DMS 273 (cell line): ENCODE data around the gene NBEA.

Experiments used
- DNase-seq: peaks from one replicate; lab custom pipeline; 2025; ENCODE audit not compliant: unreplicated experiment; lab: John Stamatoyannopoulos, UW

NBEA gene

GRCh38 chr13:35162420-35162819 lies 220.3 kb downstream of the NBEA start:
- DNase-seq, result no peak

GRCh38 chr13:35163674-35164073 lies 221.6 kb downstream of the NBEA start:
- DNase-seq, result no peak

GRCh38 chr13:35164324-35164932 lies 222.4 kb downstream of the NBEA start:
- DNase-seq, result peak; percentile 50

- no peak for DNase-seq
Measured at GRCh38 chr13:35165205-35165604, 223.1 kb downstream of the NBEA start.

- DNase-seq, result no peak
Measured at GRCh38 chr13:35179494-35179893, 237.4 kb downstream of the NBEA start.

DNA sequence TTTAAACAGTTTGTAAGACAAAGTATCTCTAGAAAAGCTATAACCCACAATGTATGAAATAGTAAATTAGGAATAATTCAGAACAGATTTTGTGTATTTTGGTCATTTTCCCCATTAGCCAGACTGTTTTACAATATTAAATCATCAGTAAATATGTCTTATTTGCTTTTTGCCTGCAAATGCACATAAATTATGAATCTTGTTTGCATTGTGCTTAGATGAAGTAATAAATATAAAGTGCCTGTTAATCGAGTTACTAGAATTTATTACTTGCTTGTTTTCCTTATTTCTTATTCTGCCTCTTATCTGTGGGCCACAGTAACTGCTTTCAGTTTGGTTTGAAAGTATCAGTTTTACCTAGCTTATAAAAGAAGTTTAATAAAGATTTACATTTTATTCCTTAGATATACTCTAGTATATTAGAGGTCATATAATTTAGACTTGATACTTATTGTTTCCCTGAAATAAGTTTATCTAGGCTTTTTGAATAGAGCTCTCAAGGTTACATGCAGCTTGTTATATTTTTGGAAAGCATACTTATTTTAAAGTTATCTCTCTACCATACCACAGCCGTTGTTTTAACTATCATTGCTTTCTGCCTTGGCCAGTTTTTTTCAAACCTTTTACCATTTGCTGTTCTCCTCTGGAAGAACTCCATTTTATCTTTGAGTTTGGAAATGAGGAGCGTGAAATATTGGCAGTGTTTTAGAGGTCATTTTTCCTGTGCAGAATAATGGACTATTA lies 238.0 kb downstream of the NBEA start:
- no peak for DNase-seq

GRCh38 chr13:35190241-35190640 lies 248.2 kb downstream of the NBEA start:
- DNase-seq, result no peak

DNA sequence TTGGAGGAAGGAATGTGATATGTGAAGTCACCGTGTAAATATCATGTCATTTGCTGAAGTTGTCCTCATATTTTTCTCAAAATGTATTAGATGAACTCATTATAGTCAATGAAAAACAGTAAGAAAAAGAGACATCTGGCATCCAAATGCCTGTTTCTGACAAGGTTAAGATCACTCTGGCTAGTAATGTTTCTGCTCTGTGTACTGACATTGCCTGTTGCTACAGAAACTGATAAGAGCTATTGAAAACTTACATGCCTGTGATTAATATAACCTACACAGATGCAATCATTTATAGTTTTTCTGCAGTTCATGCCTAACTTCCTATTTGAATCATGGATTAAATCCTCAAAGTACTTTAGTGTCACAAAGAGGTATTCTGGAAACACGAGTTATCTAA lies 249.8 kb downstream of the NBEA start:
- DNase-seq, result peak; percentile 2

GRCh38 chr13:35198613-35199200 lies 256.6 kb downstream of the NBEA start:
- DNase-seq, result peak; percentile 26

DNA sequence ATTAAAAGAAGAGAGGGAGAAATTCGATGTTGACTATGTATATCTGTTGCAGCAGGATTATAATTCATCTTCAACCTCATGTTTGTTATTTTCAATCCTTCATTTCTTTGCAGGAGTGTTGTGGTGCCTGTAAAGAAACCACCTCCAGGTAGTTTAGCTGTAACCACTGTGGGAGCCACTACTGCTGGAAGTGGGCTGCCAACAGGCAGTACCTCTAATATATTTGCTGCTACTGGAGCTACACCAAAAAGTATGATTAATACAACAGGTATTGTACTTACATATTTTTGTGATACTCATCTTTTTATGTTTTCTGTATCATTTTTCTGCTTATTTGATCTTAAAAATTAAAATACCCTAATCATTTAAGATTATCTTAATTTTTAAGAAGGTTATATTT lies 266.5 kb downstream of the NBEA start:
- DNase-seq, result no peak

- DNase-seq, result peak; percentile 31
Measured at GRCh38 chr13:35210261-35210660, 268.2 kb downstream of the NBEA start.

DNA sequence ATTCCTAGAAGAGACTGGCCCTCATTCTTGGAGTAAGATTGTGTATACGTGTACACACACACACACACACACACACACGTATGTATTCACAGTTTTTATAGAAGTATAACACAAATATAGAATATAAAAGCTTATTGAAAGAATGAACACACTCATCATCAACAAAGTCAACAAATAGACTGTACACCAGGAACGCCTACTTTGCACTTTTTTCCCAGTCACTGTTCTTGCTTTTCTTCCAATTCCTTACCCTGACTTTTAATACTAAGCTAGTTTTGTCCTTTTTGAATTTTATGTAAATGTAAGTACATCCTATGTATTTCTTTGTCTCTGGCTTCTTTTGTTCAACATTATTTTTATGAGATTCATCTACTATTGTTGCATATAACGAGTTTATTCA lies 269.9 kb downstream of the NBEA start:
- DNase-seq, result no peak

- DNase-seq, result no peak
Measured at GRCh38 chr13:35213911-35214310, 271.8 kb downstream of the NBEA start.

- DNase-seq, result no peak
Measured at GRCh38 chr13:35216131-35216530, 274.1 kb downstream of the NBEA start.

DNA sequence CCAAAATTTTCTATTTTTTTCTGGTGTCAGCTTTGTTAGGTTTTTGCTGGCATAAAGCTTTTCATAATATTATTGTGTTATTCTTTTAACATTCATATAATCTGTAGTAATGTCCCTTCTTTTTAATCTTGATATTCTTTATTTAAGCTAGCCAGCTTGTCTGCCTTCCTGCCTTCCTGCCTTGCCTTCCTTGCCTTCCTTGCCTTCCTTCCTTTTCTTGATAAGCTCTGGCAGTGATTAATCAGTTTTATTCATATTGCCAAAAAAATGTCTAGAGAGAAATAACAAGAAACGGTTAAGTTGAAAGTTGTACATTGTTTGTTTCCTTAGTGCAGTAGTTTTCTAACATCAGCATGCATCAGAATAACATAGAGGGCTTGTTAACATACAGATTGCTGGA lies 277.0 kb downstream of the NBEA start:
- no peak for DNase-seq

DNA sequence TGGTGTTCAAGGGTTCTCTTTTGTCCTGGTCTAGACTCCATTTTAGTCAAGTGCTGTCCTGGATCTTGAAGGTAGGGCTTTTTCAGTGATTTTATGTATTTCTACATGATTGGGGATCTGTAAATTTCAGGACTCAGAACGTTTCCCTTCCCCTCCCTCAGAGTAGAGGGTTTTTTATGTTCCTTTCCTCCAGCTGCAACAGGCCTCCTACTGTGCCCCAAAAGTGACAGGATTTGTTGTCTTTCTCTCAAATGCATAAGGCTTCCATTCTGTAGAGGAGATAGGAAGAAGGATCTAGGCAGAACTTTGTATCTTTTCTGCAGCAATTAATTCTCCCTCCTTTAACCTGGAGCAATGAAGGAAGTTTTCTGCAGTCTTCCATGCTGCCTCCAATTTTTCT lies 283.1 kb downstream of the NBEA start:
- DNase-seq, result no peak

GRCh38 chr13:35225582-35225981 lies 283.5 kb downstream of the NBEA start:
- DNase-seq, result no peak

DNA sequence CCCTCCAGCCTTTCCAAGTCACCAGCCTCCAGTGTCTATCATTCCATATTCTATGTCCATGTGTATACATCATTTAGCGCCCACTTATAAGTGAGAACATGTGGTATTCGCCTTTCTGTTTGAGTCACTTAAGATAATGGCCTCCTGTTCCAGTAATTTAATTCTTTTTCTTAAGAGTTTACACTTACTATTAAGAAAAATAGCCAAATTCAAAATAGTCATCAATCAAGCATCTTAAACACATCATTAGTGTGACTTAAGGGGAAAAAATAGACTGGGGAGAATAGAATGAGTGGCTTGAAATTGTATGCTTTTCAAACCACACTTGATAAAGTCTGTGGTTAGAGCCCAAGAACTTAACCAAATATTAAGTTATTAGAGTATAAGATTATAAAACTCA lies 286.5 kb downstream of the NBEA start:
- no peak for DNase-seq

DNA sequence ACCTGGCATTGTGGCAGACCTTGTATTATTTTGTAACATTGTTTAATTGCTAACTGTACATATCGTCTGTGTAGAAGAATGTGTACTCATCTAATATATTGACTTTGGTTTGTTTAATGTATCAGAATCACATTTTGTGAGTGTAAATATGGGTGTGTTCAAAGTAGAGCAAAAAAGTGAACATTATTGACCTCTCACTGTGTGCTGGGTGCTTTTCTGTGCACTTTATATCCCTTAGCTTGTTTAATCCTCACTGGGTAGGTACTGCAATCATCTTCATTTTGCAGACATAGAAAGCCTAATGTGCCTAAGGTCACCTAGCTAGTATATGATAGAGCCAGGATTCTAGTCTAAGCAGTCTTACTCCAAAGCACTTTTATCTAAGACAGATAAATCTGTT lies 289.4 kb downstream of the NBEA start:
- DNase-seq, result no peak

GRCh38 chr13:35238274-35238673 lies 296.2 kb downstream of the NBEA start:
- DNase-seq, result no peak

- no peak for DNase-seq
Measured at GRCh38 chr13:35252536-35253205, 310.6 kb downstream of the NBEA start.

DNA sequence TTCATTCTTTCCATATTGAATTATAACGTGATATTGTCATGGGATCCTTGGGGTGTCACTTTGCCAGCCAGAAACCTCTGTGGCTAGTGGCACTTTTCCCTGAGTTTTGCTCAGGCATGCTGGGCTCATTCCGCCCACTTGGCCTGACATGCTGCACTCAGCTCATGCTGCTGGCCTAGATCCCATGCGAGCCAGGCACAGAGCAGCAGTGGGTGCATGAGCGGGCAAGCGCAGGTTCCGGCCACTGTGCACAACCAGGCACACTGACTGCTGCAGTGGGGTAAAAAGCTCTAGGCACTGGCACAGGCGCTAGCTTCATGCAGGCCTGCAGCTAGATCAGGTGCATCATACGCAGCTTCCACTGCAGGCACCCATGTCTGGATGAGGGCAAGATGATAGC lies 313.2 kb downstream of the NBEA start:
- DNase-seq, result no peak
